ENCODE data around the gene ZNF784.
"Not testable (repeated sequence)": the region's sequence is repeated elsewhere in the genome, so short reads cannot be mapped to it uniquely, and the experiment has no call there.

Gene ZNF784

GRCh38 chr19:55582284-55582683 lies 42.1 kb downstream of the ZNF784 start:
- DNase-seq: not testable (repeated sequence)

- no peak for DNase-seq
These were observed 42.5 kb downstream of the ZNF784 start for GRCh38 chr19:55581823-55582223.

DNA sequence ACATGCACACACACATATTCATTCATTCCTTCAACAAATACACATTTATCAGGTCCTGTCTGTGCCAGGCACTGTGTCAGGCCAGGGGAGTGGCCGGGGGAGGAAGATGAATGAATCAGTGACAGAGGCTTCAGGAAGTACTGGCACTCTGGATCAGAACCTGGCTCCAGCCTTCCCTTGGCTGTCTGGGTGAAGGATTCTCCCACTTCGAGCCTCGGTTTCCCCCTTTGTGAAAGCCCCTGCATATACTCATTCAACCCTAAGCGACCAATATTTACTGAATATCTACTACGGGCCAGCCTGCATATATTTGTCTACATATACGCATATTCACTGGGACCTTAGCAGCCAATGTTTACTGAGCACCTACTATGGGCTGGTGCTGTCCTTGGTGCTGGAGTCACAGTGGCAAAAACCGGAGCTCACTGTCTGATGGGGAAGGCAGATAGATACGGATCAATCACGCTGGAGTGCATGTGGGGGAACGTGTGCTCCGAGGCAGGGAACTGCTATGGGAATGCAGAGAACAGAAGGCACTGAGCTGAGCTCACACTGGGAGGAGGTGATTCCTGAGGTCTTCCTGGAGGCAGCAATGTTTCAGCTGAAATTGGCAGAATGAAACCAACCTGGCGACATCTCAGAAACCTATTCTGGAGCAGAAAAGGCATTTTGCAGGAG lies 43.1 kb downstream of the ZNF784 start:
- no peak for DNase-seq

DNA sequence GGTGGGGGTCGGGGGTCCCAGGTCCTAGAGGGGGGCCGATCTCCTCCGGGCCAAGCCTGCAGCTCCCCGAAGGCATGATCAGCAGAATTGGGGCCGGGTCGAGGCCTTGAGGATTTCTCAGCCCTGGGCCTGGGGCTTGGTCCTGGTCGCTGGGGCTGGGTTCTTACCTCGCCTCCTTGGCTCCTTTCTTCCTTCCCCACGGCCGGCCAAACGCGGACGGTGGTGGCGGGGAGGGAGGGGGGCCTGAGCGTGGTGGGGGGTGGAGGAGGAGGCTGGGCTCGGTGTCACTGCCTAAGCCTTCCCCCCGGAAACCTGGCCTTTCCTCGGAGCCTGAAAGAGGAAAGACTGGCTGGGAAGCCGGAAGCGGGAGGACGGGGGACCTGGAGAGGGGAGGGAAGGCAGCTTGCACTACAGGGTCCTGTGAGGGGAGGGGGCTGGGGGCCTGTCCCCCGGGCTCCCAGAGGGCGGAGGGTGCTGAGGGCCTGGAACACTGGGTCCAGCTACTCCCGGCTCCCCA lies 43.7 kb downstream of the ZNF784 start, which contains the start of gene ZNF579:
Gene ZNF579, minus strand, starts transcription at position 221 of the 517 bp plus-strand sequence. CDS start 1,209 bp downstream, outside the sequence.
- peak; percentile 70 for DNase-seq

DNA sequence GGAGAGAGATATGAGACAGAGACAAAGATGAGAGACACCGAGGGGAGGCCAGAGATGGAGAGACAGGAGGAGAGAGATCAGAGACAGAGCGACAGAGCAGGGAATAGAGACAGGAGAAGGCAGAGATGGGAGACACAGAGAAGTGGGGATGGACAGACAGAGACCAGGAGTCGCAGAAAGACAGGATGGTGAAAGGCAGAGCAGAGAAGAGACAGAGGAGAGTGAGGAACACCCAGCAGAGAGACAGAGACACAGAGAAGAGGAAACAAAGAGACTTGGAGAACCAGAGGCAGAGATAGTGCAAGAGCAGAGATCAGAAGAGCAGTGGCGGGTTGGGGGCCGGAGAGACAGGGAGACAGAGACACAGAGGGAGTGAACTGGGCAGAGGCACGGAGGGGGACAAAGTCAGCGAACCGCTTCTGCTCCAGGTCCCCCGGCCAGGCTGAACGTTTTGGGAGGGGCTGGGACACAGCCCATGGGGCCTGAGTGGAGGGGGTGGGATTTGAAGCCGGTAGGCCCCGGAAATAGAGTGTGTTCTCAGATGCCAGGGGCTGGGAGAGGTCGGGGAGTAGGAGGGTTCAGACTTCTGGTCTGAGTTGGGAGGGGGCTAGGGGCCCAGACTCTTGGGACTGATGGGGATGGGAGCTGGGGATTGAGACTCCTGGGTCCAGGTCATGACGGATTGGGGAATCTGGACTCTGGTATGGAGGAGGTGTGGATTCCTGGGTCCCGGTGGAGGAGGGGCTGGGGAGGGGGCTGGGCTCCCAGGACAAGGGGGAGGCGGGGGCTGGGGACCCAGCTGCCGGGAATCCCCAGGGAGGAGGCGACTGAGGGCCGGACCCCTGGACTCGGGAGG lies 44.4 kb downstream of the ZNF784 start:
- no peak for DNase-seq

- DNase-seq: no peak
These were observed 45.3 kb downstream of the ZNF784 start for GRCh38 chr19:55578761-55579747.

GRCh38 chr19:55578031-55578760 lies 46.2 kb downstream of the ZNF784 start:
- DNase-seq: no peak

DNA sequence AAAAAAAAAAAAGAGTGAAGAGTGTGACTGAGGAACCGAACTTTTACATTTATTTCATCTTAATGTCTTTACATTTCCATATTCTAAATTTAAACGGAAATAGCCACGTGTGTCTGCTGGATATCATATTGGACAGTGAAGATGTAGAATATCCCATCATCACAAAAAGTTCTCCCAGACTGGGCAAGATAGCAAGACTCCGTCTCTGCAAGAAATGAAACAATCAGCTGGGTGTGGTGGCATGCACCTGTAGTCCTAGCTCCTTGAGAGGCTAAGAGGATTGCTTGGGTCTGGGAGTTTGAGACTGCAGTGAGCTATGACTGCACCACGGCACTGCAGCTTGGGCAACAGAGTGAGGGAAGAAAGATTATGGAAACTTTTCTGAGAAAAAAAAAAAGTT lies 47.6 kb downstream of the ZNF784 start:
- no peak for DNase-seq

DNA sequence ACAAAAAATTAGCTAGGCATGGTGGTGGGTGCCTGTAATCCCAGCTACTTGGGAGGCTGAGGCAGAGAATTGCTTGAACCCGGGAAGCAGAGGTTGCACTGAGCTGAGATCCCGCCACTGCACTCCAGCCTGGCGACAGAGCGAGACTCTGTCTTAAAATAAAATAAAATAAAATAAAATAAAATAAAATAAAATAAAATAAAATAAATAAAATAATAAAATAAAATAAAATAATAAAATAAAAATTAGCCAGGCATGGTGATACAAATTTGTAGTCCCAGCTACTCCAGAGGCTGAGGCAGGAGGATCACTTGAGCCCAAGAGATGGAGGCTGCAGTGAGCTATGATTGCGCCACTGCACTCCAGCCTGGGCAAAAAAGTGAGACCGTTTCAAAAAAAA lies 50.4 kb downstream of the ZNF784 start:
- not testable (repeated sequence) for DNase-seq

Measured in NCI-H1048 (cell line).